Neutrophil (primary cell): Measurements from ENCODE around the gene ATP6V1F.

ENCODE experiments used
- H3K27ac ChIP-seq: fragments of 200-600 bp; sonication (generic); 2 replicates; pipeline ENCODE4 v1.5.1; 2016; ENCODE audit warnings: mild to moderate bottlenecking, moderate library complexity
- H3K27me3 ChIP-seq: fragments of 200-600 bp; sonication (generic); 2 replicates; pipeline ENCODE4 v1.6.0; 2016; ENCODE audit warnings: mild to moderate bottlenecking
- H3K36me3 ChIP-seq: fragments of 200-600 bp; sonication (generic); 2 replicates; pipeline ENCODE4 v1.5.1; 2017
- H3K4me1 ChIP-seq, 2 experiments: fragments of 200-600 bp in 1 of 2; sonication (generic) in 1 of 2; 1 replicate in 1 of 2; 2 replicates in 1 of 2; pipeline versions ENCODE4 v1.5.1 to v1.6.1; 2013 to 2016; ENCODE audit warnings: low read depth in 1 of 2, low read length in 1 of 2, mild to moderate bottlenecking in 1 of 2, moderate library complexity in 1 of 2; ENCODE audit not compliant: control insufficient read depth in 1 of 2, insufficient read depth in 1 of 2
- H3K4me3 ChIP-seq, 2 experiments: fragments of 200-600 bp in 1 of 2; sonication (generic) in 1 of 2; 1 replicate in 1 of 2; 2 replicates in 1 of 2; pipeline ENCODE4 v1.5.1; 2013 to 2016; ENCODE audit warnings: low read depth in 1 of 2, low read length in 1 of 2, mild to moderate bottlenecking in 1 of 2, moderate library complexity in 1 of 2
- H3K9me3 ChIP-seq: fragments of 200-600 bp; sonication (generic); 2 replicates; pipeline ENCODE4 v1.5.1; 2016
- CTCF ChIP-seq: fragments of 200-600 bp; sonication (generic); IDR thresholded peaks from 2 replicates; pipeline ENCODE4 v1.5.1; 2016; ENCODE audit warnings: antibody characterized with exemption

ATP6V1F gene

GRCh38 chr7:128845475-128845874 lies 17.2 kb upstream of the ATP6V1F start:
- no peak for TF ChIP-seq CTCF
- Histone ChIP-seq H3K4me1 (no peaks in the 10 kb centered on the region), H3K27ac (no peak overlapping the region), H3K4me3 (no peak overlapping the region), H3K9me3 (no peaks in the 10 kb centered on the region), H3K36me3 (no peaks in the 10 kb centered on the region), H3K27me3 (no peaks in the 10 kb centered on the region)

- TF ChIP-seq CTCF, result no peak
- H3K27me3 ChIP-seq, result no peaks in the 10 kb centered on the region
- no peak overlapping the region for H3K4me3 ChIP-seq
- no peaks in the 10 kb centered on the region for H3K4me1 ChIP-seq
- no peaks in the 10 kb centered on the region for H3K36me3 ChIP-seq
- H3K9me3 ChIP-seq, result no peaks in the 10 kb centered on the region
- no peak overlapping the region for H3K27ac ChIP-seq
Measured at GRCh38 chr7:128845987-128846386, 16.7 kb upstream of the ATP6V1F start.

- Histone ChIP-seq H3K36me3 (no peaks in the 10 kb centered on the region), H3K9me3 (no peaks in the 10 kb centered on the region), H3K27me3 (no peaks in the 10 kb centered on the region), H3K27ac (no peak overlapping the region), H3K4me1 (no peaks in the 10 kb centered on the region), H3K4me3 (no peak overlapping the region)
- no peak for TF ChIP-seq CTCF
Measured at GRCh38 chr7:128846781-128847444, 15.7 kb upstream of the ATP6V1F start.

GRCh38 chr7:128847721-128848211 lies 14.9 kb upstream of the ATP6V1F start:
- no peak overlapping the region for H3K27ac ChIP-seq
- no peaks in the 10 kb centered on the region for H3K36me3 ChIP-seq
- H3K27me3 ChIP-seq, result no peaks in the 10 kb centered on the region
- H3K9me3 ChIP-seq, result no peaks in the 10 kb centered on the region
- no peak overlapping the region for H3K4me3 ChIP-seq
- no peaks in the 10 kb centered on the region for H3K4me1 ChIP-seq
- no peak for TF ChIP-seq CTCF

GRCh38 chr7:128848289-128849155 lies 14.1 kb upstream of the ATP6V1F start:
- TF ChIP-seq CTCF, result no peak
- Histone ChIP-seq H3K4me3 (no peak overlapping the region), H3K4me1 (no peaks in the 10 kb centered on the region), H3K27ac (no peak overlapping the region), H3K27me3 (peaks cover under 1% of the 10 kb centered on the region), H3K36me3 (no peaks in the 10 kb centered on the region), H3K9me3 (no peaks in the 10 kb centered on the region)
